DMS114 treated with DMSO at 0.1 percent for 48 hours (cell line): ENCODE measurements around the gene DIAPH3.

Experiments
- DNase-seq: peaks from one replicate; lab custom pipeline; 2025; ENCODE audit not compliant: unreplicated experiment; lab: John Stamatoyannopoulos, UW

The DIAPH3 gene

GRCh38 chr13:59793107-59793506 lies 370.6 kb downstream of the DIAPH3 start:
- no peak for DNase-seq

- no peak for DNase-seq
These were observed 373.1 kb downstream of the DIAPH3 start for GRCh38 chr13:59790626-59791025.

GRCh38 chr13:59789558-59789957 lies 374.2 kb downstream of the DIAPH3 start:
- no peak for DNase-seq

GRCh38 chr13:59787679-59788078 lies 376.0 kb downstream of the DIAPH3 start:
- no peak for DNase-seq

GRCh38 chr13:59782696-59783095 lies 381.0 kb downstream of the DIAPH3 start:
- no peak for DNase-seq

GRCh38 chr13:59780058-59780457 lies 383.7 kb downstream of the DIAPH3 start:
- DNase-seq = no peak

- DNase-seq = no peak
These were observed 386.6 kb downstream of the DIAPH3 start for GRCh38 chr13:59776924-59777690.

- no peak for DNase-seq
These were observed 389.2 kb downstream of the DIAPH3 start for GRCh38 chr13:59774491-59774971.

GRCh38 chr13:59771272-59771671 lies 392.5 kb downstream of the DIAPH3 start:
- no peak for DNase-seq

- no peak for DNase-seq
These were observed 393.3 kb downstream of the DIAPH3 start for GRCh38 chr13:59770451-59770850.

- no peak for DNase-seq
These were observed 397.5 kb downstream of the DIAPH3 start for GRCh38 chr13:59766236-59766635.

- DNase-seq = no peak
These were observed 408.0 kb downstream of the DIAPH3 start for GRCh38 chr13:59755632-59756290.

- no peak for DNase-seq
These were observed 409.3 kb downstream of the DIAPH3 start for GRCh38 chr13:59754411-59754810.

GRCh38 chr13:59750860-59751259 lies 412.9 kb downstream of the DIAPH3 start:
- no peak for DNase-seq

- no peak for DNase-seq
These were observed 415.7 kb downstream of the DIAPH3 start for GRCh38 chr13:59748046-59748445.

- no peak for DNase-seq
These were observed 416.2 kb downstream of the DIAPH3 start for GRCh38 chr13:59747529-59747928.

- DNase-seq = no peak
These were observed 417.3 kb downstream of the DIAPH3 start for GRCh38 chr13:59746291-59746962.

- DNase-seq = no peak
These were observed 418.3 kb downstream of the DIAPH3 start for GRCh38 chr13:59745392-59745788.

- DNase-seq = no peak
These were observed 418.9 kb downstream of the DIAPH3 start for GRCh38 chr13:59744747-59745391.

GRCh38 chr13:59743195-59743594 lies 420.5 kb downstream of the DIAPH3 start:
- DNase-seq = no peak

GRCh38 chr13:59742467-59742866 lies 421.3 kb downstream of the DIAPH3 start:
- DNase-seq = no peak
